NK-92 treated with Interleukin-12 subunit alpha and Interleukin-12 subunit beta, amount 100 ng/mL, for 24 hours (cell line): ENCODE data around the gene ACTN3.
A peak's percentile ranks its signal among the peaks of the same experiment; 100 is the strongest.
"Not testable (repeated sequence)": the region's sequence is repeated elsewhere in the genome, so short reads cannot be mapped to it uniquely, and the experiment has no call there.

Experiments used
- DNase-seq: peaks from one replicate; lab custom pipeline; 2025; lab: John Stamatoyannopoulos, UW

ACTN3 gene

DNA sequence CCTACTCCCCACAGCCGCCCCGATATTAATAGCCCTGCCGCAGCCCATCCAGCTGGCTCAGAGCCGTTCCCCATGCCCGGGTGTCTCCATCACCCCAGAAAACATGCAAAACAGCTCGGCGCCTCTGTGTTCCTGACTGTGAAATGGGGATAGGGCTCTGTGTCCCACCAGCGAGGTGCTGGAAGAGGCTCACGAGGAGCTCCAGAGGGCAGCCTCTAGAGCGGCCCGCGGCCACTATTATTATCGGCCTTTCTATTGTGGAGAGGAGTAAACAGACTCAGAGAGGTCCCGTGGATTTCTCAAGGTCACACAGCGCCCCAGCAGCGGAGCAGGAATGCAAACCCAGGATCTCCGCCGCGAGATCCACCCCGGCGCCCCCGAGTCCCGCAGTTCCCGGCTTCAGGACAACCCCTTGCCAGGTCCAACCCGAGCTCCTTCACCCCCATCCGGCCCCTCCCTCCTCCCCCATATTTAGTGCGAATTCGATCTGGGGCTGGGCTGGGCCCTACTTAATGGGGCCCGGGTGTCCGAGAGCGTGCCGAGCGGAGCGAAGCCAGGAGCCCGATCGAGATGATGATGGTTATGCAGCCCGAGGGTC, at the start of gene ACTN3:
TSS of gene ACTN3 (plus strand) at position 536 of the 598 bp plus-strand sequence. CDS start at position 571, 35 bp downstream.
- no peak for DNase-seq

DNA sequence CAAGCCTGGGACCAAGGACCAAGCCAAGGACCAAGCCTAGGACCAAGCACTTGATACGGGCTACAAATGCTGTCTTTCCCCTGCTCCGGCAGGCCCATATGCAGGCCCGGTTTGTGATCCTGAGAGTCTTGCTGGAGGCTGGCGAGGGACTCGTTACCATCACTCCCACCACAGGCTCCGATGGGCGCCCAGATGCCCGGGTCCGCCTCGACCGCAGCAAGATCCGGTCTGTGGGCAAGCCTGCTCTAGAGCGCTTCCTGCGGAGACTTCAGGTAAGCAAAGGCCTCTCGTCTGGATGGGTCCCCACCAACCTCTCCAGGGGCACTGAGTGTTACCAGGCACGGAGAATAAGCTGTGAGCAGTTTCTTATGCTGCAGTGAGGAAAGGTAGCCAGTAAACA, 49.5 kb upstream of the ACTN3 start:
- DNase-seq: no peak

DNA sequence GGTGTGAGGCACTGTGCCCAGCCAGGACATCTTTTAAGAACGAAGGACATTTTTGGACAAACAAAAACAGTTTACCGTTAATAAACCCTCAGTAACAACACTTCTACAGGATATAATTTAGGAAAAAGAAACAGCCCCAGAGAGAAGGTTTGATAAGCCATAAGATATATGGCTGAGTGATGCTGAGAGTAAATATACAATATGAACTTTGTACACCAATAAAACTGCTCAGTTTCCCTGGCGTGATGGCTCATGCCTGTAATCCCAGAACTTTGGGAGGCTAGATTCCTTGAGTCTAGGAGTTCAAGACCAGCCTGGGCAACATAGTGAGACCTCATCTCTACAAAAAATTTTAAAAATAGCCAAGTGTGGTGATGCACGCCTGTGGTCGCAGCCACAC, 48.2 kb upstream of the ACTN3 start:
- DNase-seq: no peak

DNA sequence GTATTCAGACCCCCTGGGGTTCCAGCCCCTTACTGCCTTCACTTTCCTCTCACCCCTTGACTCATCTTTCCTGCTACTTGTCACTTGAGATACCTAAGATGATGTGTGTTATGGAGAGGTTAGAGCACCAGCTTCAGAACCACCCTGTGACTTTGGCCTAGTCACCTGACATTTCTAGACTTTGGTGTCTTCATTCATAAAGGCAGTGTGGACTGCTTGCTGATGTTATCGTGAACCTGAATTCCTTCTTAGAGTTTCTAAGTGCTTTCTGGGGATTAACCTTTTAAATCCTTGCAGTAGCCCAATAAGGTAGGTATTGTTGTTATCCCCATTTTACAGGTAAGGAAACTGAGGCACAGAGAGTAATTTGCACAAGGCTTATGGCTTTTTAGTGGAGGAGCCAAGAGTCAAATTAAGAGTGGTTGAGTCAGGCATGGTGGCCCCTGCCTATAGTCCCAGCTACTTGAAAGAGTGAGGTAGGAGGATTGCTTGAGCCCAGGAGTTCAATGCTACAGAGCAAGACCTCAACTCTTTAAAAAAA, 41.4 kb upstream of the ACTN3 start:
- no peak for DNase-seq

DNA sequence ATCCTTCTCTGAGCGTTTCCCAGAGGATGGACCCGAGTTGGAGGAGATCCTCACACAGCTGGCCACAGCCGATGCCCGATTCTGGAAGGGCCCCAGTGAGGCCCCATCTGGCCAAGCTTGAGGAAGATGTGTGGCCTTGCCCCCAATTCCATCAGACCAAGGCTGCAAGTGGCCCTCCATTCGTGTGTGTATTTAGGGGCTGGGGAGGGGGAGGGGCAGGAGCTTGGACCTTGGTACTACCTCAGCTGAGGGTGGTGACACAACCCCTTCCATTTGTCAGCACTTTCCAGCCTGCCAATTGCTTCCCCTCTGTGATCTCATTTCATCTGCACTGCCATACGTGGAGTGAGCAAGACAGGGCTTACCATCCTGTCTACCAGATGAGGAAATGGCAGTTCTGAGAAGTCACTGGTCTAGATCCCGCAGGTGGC, 37.6 kb upstream of the ACTN3 start:
- no peak for DNase-seq

DNA sequence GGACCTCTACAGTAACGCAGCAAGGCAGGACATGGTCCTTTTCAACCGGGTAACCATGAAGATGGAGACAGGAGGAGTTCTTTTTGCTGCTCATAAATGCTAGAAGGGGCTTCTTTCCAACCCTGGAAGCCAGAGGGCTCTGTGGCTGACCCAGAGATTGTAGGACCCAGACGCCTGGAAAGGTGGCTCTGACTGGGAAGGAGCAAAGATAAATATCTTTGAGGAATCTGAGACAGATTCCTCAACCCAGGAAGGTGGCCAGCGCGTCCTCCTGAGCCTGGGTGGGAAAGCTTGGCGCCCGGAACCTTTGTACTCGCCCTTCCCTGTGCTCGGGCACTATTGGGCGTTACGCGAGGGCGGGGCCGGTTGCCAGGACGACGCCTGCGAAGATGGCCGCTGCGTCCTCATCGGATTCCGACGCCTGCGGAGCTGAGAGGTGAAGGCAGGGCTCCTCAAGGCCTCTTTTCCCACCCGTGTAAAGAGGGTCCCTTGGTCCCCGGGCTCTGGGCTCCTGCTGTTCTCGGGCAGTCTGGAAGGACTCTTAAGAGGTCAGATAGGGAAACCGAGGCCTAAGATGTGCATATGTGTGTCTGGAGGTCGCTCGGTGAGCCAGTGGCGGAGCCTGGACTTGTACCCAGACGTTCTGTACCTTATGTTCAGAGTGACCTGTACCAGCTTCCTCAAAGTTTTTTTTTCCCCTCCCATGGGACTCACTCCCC, 36.3 kb upstream of the ACTN3 start, which contains the start of gene BBS1:
TSS of gene BBS1 (plus strand) at position 365 of the 719 bp plus-strand sequence. CDS start at position 390, 25 bp downstream.
- DNase-seq: peak; percentile 57

DNA sequence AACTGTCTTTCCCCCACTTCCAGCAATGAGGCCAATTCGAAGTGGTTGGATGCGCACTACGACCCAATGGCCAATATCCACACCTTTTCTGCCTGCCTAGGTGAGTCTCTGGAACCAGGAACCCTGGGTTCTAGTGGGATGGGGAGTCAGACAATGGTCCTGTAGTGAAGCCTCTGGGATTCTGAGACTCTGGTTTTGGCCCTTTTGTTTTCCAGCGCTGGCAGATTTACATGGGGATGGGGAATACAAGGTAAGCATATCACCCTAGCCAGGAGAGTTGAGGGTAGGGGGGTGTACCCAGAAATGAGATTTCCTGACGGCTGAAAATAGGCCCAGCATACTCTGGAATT, 35.7 kb upstream of the ACTN3 start:
- no peak for DNase-seq

DNA sequence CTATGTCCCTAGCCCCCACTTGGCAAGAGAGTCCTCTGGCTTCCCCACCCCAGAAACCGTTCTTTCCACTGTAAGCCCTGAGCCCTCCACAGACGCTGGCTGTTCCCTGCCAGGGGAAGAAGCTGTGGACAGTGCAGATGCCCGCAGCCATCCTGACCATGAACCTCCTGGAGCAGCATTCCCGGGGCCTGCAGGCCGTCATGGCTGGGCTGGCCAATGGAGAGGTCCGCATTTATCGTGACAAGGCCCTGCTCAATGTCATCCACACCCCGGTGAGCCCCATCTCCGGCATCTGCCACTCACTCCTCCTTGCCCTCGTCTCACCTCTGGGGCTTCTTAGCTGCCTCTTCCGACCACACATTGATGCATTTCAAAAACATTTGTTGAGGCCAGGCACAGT, 23.1 kb upstream of the ACTN3 start:
- no peak for DNase-seq

DNA sequence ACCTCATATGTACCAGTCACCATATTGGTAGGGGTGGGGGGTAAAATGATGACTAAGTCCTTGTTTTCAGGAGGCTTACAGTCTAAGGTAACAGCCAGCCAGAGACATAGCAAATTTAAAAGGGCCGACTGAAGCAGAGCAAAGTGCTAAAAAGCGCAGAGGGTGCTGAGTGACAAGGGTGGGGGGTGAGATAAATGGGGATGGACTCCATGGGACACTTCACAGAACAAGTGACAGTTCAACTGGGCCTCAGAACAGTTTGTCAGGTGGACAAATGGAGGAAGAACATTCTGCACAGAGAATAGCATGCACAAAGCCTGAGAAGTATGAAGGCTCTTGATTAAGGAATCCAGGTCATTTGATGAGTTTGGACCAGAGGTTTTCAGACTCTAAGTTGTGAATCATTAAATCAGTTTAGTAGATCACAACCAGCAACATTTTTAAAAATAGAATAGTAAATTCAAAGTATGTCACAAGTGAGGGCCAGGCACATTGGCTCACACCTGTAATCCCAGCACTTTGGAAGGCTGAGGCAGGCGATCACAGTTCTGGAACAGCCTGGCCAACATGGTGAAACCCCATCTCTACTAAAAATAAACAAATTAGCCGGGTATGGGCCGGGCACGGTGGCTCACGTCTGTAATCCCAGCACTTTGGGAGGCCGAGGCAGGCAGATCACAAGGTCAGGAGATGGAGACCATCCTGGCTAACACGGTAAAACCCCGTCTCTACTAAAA, 22.2 kb upstream of the ACTN3 start:
- no peak for DNase-seq

DNA sequence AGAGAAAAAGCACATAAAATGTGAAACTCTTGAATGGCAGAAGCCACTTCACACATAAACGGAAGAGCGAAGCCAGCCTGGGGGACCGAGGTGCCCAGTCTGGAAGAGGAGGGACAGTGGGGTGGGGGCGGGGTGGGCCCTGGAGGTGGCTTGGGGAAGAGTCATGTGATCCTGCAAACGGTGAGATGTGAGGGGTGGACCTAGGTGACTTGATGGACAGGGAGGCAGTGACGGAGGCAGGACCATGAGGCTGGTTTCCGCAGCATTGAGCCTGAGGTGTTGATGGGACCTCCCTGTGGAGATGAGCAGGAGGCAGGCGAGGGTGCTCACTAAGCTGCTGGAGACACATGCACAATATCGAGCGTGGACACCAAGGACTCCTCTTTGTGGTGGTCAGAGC, 17.6 kb upstream of the ACTN3 start:
- no peak for DNase-seq

DNA sequence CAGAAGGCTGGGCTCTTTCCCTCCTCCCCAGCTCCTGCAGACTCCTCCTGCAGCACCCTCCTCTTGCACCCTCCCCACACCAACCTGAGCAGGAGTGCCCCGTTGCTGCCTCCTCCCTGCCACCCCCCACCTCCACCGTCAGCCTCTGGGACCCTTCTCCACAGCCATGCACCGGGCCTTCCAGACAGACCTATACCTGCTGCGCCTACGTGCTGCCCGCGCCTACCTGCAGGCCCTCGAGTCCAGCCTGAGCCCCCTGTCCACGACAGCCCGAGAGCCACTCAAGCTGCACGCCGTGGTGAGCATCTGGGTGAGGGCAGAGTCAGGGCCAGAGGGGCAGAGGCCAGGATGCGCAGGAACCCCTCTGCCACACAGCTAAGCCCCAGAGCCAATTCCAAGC, 17.0 kb upstream of the ACTN3 start:
- no peak for DNase-seq

DNA sequence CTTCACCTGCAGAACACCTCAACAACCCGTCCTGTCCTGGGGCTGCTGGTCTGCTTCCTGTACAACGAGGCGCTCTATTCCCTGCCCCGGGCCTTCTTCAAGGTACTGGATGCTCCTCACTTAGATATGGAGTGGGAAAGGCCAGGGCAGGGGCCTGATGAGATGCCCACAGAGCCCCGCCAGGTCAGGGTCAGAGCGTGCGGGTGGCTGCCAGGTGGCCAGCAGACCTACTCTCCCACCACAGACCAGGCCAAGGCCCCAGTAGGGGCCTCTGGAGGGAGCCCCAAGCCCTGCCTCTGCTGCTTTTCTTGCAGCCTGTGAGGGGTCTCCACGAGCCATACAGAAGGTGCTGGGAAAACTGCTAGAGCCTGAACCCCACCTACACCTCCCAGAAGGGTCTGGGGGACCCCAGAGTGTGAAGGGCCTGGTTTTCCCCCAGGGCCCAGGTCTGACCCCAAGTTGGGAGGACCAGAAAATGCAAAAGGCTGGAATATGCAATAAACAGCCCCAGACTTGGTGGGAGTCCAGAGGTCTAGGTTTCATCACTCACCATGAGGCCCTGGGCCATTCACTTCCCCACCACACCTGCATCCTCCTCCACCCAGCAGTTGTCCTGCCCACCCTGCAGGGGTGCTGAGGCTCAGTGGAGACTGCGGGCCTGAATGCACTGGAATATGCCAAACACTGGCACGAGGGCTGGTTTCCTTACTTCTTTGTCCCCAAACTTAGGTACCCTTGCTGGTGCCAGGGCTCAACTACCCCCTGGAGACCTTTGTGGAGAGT, 15.6 kb upstream of the ACTN3 start:
- no peak for DNase-seq

DNA sequence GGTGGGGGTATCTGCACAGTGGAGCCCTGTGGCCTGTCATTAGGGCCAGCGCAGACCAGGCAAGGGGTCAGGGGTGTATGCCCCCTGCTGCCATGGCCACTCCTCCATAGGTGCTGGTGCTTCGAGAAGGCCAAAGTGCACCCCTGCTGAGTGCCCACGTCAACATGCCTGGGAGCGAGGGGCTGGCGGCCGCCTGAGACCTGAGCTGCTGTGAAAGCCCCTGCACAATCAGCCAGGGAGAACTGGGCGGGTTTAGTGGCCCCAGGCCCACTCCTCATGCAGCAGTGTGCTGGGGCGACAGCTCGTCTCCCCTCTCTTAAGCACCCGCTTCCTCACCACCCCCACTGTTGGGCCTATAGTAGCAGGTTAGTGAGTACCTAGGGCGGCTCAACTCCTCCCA, 14.9 kb upstream of the ACTN3 start:
- no peak for DNase-seq

DNA sequence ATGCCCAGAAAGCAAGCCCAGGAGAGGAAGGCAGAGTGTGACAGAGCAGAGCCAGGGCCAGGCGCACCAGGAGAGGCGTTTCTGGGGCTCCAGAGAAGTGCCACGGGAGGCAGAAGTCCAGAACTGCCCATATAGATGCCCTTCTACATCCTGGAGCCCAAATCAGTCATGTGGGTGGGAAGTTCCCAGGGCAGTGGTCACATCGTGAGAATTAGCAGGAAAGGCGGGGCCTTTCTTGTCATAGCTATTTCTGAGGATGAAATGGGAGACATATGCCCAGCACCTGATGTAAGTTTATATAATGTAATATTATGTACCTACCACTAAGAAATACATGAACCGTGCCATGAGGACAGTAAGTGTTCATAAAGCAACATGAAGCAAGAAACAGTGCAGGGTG, 13.9 kb upstream of the ACTN3 start:
- no peak for DNase-seq

DNA sequence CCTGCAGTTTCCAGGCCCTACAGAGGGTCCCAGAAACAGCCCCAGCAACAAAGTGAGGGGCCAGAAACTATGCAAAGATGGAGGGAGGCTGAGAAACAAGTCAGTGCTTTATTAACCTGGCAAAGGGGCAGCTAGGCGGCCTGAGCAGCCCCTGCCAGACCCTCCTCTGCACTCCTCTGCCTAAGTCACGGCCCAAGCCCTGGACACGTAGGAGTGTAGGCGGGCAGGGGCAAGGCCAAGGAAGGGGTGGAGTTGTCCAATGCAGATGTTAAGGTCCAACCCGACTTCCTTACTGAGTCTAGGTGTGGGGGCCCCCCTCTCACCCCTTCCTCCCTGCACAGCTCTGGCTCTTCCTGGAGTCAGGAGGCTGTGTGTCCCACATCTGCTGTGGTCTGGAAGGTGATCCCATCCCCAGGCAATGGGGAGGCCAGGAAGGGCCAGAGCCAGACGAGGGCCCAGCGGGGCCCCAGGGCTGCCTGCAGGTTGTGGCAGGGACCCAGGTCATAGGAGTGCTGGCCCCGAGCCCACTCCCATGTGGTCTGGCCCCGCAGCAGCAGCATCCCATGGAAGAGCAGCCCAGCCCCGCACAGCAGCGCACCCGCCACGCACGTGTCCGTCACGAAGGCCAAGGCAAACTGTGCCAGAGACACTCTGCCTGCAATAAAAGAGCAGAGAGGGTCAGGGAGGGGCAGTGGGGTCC, 7.4 kb upstream of the ACTN3 start:
- no peak for DNase-seq

DNA sequence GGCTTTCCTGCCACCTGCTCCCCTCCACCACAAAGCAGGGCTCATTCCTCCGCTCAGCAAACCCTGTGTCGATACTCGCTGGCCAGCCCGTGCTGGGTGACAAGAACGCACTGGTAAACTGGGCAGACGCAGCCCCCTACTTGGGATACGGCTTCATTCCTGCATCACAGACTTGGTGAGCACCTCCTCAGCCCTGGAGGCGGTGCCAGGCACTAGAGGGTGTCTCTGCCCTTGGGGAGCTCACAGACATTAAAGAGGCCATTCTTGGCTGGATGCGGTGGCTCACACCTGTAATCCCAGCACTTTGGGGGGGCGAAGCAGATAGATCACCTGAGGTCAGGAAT, 6.9 kb upstream of the ACTN3 start:
- DNase-seq: no peak

DNA sequence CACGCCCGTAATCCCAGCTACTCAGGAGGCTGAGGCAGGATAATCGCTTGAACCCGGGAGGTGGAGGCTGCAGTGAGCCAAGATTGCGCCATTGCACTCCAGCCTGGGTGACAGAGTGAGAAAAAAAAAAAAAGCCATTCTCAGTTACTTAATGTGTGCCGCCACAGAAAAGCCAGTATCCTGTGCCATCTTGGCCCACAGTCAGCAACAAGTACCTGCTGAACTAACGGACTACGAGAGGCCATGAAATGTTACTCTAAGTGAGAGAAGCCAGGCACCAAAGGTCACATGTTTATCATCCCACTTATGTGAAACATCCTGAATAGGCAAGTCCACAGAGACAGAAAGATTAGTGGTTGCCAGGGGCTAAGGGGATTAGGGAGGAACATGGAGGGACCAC, 6.1 kb upstream of the ACTN3 start:
- not testable (repeated sequence) for DNase-seq

DNA sequence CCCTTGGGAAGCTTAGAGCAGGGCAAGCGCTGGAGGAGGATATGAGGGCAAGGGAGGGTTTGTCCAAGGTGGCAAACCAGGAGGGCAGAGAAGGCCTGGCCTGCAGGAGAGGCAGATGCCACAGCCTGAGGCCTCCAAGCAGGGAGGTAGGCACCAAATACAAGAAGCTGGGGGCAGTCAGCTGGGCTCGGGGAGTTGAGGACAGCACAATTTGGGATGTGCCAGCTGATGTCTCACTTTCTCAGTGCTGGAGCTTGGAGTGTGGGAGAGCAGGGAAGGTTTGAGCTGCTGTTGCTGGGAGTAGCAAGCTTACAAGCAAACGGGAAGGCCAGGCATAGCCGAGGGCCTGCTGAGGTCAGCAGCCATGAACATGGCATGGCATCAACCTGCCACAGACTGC, 4.8 kb upstream of the ACTN3 start:
- no peak for DNase-seq

DNA sequence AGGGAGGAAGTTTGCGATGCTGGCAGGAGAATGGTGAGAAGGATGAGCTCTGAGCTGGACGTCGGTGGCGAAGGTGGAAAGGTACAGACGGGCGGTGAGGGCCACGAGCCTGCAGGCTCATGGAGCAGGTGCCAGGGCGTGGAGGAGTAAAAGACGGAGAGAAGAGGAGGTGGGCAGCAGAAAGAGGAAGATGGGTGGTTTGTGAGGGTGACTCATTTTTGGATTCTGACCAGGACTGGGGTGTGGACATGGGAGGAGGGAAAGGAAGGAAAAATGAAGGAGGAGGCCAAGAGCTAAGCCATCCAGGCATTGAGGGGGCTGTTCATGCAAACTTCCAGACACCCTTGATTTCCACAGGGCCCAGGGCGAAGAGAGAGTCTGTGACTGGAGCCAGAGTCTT, 4.3 kb upstream of the ACTN3 start:
- no peak for DNase-seq

DNA sequence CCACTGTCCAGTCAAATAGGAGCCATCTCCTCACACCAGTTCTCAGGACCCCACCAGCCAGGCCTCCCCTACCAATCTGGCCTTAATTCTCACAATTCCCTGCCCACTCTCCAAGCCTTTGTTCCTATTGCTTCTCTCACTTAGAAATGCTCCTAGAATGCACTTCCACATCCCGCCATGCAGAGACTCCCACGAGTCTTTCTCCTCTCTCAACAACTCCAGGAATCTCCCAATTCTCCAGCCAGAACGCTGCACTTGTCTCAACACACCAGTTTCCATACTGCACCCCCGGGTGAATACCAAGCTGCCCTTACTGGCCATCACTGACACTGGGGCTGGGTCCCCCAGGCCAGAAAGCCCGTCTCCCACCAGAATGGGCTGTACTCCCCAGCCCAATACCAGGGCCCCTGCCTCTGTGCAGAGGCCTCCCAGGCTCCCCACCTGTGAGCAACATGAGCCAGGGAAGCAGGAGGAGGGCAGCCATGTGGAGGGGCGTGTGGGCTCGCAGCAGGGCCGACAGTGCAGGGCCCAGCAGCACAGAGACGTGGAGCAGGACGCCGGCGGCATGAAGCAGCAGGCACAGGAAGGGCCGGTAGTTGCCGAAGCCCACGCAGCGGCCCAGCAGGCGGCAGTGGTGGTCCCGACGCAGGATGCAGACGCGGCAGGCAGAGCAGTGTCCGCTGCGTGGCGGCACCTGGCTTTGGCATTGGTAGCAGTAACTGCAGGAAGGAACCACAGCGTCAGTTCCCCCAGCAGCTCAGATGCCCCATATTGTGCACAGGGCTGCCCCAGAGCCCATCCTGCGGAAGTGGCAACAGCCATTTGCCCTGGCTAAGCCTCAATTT, 3.2 kb upstream of the ACTN3 start:
- DNase-seq: no peak

DNA sequence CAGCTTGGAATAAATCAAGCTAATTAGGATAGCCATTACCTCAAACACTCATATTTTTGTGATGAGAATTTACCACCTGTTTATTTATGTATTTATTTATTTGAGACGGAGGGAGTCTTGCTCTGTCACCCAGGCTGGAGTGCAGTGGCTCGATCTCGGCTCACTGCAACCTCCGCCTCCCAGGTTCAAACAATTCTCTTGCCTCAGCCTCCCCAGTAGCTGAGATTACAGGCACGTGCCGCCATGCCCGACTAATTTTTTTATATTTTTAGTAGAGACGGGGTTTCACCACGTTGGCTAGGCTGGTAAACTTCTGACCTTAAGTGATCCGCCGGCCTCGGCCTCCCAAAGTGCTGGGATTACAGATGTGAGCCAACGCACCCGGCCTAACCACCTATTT, 1.8 kb upstream of the ACTN3 start:
- DNase-seq: not testable (repeated sequence)
